Sigmoid colon (tissue), 4 donors: ENCODE data around the gene TOX2.

Experiments
- EP300 ChIP-seq, 4 donors: sonication (generic); formaldehyde crosslinking; IDR thresholded peaks; one replicate each; pipeline ENCODE4 v1.6.1; 2017; ENCODE audit warnings: antibody characterized with exemption in 4 of 4
- POLR2A ChIP-seq, 2 donors: fragments of 450-650 bp; IDR thresholded peaks; one replicate each; pipeline ENCODE4 v1.6.1; 2016; ENCODE audit warnings: antibody characterized with exemption in 2 of 2, mild to moderate bottlenecking in 2 of 2, moderate library complexity in 2 of 2
- POLR2AphosphoS5 ChIP-seq, 4 donors: sonication (generic); formaldehyde crosslinking; IDR thresholded peaks; one replicate each; pipeline ENCODE4 v1.6.1; 2017; ENCODE audit warnings: antibody characterized with exemption in 4 of 4
- TF ChIP-seq, protein P1 (sequence below), 4 experiments: fragments of 450-650 bp in 3 of 4; fragments of 200-600 bp in 1 of 4; IDR thresholded peaks; one replicate each; pipeline ENCODE4 v1.5.1; 2016 to 2019; ENCODE audit warnings: antibody characterized with exemption in 4 of 4, mild to moderate bottlenecking in 3 of 4, moderate library complexity in 2 of 4

DNA sequence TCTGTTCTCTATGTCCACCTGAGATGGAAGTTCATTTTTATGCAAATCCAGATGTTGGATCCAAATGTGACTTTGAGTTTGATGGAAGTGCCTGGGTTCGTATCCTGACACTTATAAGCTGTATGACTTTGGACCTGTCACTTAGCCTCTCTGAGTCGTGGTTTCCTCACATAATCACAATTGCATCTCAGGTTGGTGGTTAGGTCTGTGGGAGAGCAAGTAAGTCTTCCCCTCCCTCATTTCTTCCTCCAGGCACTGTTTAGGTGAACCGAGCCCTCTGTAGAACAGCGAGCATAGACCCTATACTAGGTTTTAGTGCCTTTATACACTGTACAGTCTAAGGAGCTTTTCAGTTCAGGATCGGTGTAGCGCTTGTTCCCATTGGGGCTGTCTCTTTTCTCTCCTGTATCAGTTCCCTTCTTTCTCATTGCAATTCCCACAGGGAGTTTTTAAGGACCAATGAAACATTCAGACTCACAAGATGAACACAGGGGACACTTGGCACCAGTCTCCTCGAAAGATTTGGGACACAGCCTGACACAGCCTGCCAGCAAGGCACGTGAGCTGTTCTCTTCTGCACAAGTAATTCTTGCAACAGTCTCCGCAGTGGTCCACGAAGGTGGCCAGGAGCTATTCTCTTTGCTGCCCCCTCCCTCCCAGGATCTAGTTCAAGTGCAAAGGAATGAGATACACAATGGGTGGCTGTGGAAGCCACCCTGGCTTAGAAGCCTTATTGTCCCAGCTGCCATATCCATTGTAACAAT lies 11.8 kb downstream of the TOX2 start:
- TF ChIP-seq, protein P1, sequence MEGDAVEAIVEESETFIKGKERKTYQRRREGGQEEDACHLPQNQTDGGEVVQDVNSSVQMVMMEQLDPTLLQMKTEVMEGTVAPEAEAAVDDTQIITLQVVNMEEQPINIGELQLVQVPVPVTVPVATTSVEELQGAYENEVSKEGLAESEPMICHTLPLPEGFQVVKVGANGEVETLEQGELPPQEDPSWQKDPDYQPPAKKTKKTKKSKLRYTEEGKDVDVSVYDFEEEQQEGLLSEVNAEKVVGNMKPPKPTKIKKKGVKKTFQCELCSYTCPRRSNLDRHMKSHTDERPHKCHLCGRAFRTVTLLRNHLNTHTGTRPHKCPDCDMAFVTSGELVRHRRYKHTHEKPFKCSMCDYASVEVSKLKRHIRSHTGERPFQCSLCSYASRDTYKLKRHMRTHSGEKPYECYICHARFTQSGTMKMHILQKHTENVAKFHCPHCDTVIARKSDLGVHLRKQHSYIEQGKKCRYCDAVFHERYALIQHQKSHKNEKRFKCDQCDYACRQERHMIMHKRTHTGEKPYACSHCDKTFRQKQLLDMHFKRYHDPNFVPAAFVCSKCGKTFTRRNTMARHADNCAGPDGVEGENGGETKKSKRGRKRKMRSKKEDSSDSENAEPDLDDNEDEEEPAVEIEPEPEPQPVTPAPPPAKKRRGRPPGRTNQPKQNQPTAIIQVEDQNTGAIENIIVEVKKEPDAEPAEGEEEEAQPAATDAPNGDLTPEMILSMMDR (IDR thresholded peaks at IDR 0.05) = no peak
- TF ChIP-seq POLR2A (IDR thresholded peaks at IDR 0.05) (no peak), POLR2AphosphoS5 (IDR thresholded peaks at IDR 0.05) (no peak), EP300 (IDR thresholded peaks at IDR 0.05) (no peak)
